ENCODE measurements around the gene CEP76. TPM values are rescaled to one million over a fixed set of nuclear protein-coding genes. Genes with fewer than 3 reads are reported as not detected.

The CEP76 gene
- total RNA-seq, 1 donor from 2014 or later = 7.2 TPM

GRCh38 chr18:12656605-12656937, 46.0 kb downstream of the CEP76 start:
- no peak for DNase-seq (ENCODE audit: extremely low spot score, unreplicated experiment)
- H3K9me3 Mint-ChIP-seq (ENCODE audit: unreplicated experiment) = no peaks in the 10 kb centered on the region
- peak overlapping the region; percentile 88 for H3K27ac Mint-ChIP-seq (ENCODE audit: unreplicated experiment)
- H3K4me3 Mint-ChIP-seq (ENCODE audit: unreplicated experiment) = peak overlapping the region; percentile 85
- H3K4me1 Mint-ChIP-seq (ENCODE audit: unreplicated experiment) = peaks cover 57% of the 10 kb centered on the region
- no peaks in the 10 kb centered on the region for H3K36me3 Mint-ChIP-seq (ENCODE audit: unreplicated experiment)
- no peak for TF ChIP-seq CTCF (IDR thresholded peaks at IDR 0.05)
- no peaks in the 10 kb centered on the region for H3K27me3 Mint-ChIP-seq (ENCODE audit: unreplicated experiment)

- no peak for TF ChIP-seq CTCF (IDR thresholded peaks at IDR 0.05)
- no peaks in the 10 kb centered on the region for H3K36me3 Mint-ChIP-seq (ENCODE audit: unreplicated experiment)
- H3K27ac Mint-ChIP-seq (ENCODE audit: unreplicated experiment) = peak overlapping the region; percentile 88
- H3K9me3 Mint-ChIP-seq (ENCODE audit: unreplicated experiment) = no peaks in the 10 kb centered on the region
- H3K4me1 Mint-ChIP-seq (ENCODE audit: unreplicated experiment) = peaks cover 64% of the 10 kb centered on the region
- no peak for DNase-seq (ENCODE audit: extremely low spot score, unreplicated experiment)
- peak overlapping the region; percentile 85 for H3K4me3 Mint-ChIP-seq (ENCODE audit: unreplicated experiment)
- H3K27me3 Mint-ChIP-seq (ENCODE audit: unreplicated experiment) = no peaks in the 10 kb centered on the region
These were observed 47.6 kb downstream of the CEP76 start for GRCh38 chr18:12654971-12655370.

- Mint-ChIP-seq H3K27ac (ENCODE audit: unreplicated experiment) (peak overlapping the region; percentile 77), H3K27me3 (ENCODE audit: unreplicated experiment) (no peaks in the 10 kb centered on the region), H3K4me3 (ENCODE audit: unreplicated experiment) (peak overlapping the region; percentile 11), H3K36me3 (ENCODE audit: unreplicated experiment) (peaks cover 3% of the 10 kb centered on the region), H3K9me3 (ENCODE audit: unreplicated experiment) (no peaks in the 10 kb centered on the region), H3K4me1 (ENCODE audit: unreplicated experiment) (peaks cover 61% of the 10 kb centered on the region)
- DNase-seq (ENCODE audit: extremely low spot score, unreplicated experiment) = no peak
- TF ChIP-seq CTCF (IDR thresholded peaks at IDR 0.05) = no peak
These were observed 49.6 kb downstream of the CEP76 start for GRCh38 chr18:12652861-12653401.

GRCh38 chr18:12651651-12652050, 50.9 kb downstream of the CEP76 start:
- H3K4me3 Mint-ChIP-seq (ENCODE audit: unreplicated experiment) = peak overlapping the region; percentile 16
- peak overlapping the region; percentile 77 for H3K27ac Mint-ChIP-seq (ENCODE audit: unreplicated experiment)
- no peak for TF ChIP-seq CTCF (IDR thresholded peaks at IDR 0.05)

GRCh38 chr18:12647773-12648172, 54.8 kb downstream of the CEP76 start:
- H3K36me3 Mint-ChIP-seq (ENCODE audit: unreplicated experiment) = peaks cover 3% of the 10 kb centered on the region
- TF ChIP-seq CTCF (IDR thresholded peaks at IDR 0.05) = no peak
- no peak overlapping the region for H3K4me3 Mint-ChIP-seq (ENCODE audit: unreplicated experiment)
- H3K9me3 Mint-ChIP-seq (ENCODE audit: unreplicated experiment) = no peaks in the 10 kb centered on the region
- DNase-seq (ENCODE audit: extremely low spot score, unreplicated experiment) = no peak
- H3K27me3 Mint-ChIP-seq (ENCODE audit: unreplicated experiment) = no peaks in the 10 kb centered on the region
- peaks cover 45% of the 10 kb centered on the region for H3K4me1 Mint-ChIP-seq (ENCODE audit: unreplicated experiment)
- no peak overlapping the region for H3K27ac Mint-ChIP-seq (ENCODE audit: unreplicated experiment)

More at GRCh38 chr18:12651651-12652050, 50.9 kb downstream of the CEP76 start:
- Mint-ChIP-seq H3K4me1 (ENCODE audit: unreplicated experiment) (peaks cover 59% of the 10 kb centered on the region), H3K9me3 (ENCODE audit: unreplicated experiment) (no peaks in the 10 kb centered on the region), H3K36me3 (ENCODE audit: unreplicated experiment) (peaks cover 3% of the 10 kb centered on the region), H3K27me3 (ENCODE audit: unreplicated experiment) (no peaks in the 10 kb centered on the region)
- DNase-seq (ENCODE audit: extremely low spot score, unreplicated experiment) = no peak

All from osteocyte (in vitro differentiated cells).